Measurements from ENCODE around the gene TPCN2. TPM values are rescaled to one million over a fixed set of nuclear protein-coding genes. Genes with fewer than 3 reads are reported as not detected.

The TPCN2 gene
- total RNA-seq, 1 experiment from 2014 or later = 15.2 TPM

DNA sequence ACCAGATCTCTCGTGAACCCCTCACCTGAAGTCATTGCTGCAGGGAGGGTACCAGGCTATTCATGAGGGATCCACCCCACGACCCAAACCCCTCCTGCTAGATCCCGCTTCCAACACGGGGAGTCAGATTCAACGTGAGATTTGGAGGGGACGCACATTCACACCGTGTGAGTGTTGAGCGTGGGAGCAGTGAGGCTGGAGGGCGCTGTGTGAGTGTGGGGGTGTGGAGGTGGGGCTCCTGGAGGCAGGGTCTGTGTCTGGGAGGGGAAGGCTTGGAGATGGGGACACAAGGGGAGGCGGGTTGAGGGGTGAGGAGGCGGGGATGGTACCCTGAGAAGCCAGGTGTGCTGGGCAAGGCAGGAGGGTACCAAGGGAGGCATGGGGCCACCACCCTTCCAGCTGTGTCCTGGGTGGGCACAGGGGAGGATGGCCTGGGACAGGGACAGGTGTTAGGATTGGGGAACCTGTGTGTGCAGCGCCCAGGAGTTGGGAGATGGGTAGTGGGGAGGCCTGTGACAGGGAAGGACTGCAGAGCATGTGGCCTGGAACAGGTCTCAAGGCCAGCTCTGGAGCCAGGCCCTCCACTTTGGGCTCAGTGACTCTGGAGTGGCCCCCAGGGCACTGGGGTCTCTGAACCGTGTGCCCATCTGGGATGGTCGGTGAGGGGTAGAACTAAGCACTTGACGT is 13.6 kb downstream of the TPCN2 start:
- Histone ChIP-seq H3K4me1 (ENCODE audit: control insufficient read depth in 1 of 2, insufficient read depth in 2 of 2, low read length in 2 of 2) (no peaks in the 10 kb centered on the region), H3K9ac (ENCODE audit: low read length) (no peak overlapping the region), H3K27me3 (ENCODE audit: insufficient read depth, low read length) (no peaks in the 10 kb centered on the region), H3K4me3 (replicated peaks in 1 of 2; ENCODE audit: low read depth in 1 of 2, low read length in 2 of 2) (no peak overlapping the region), H3K79me2 (ENCODE audit: insufficient read depth, low read length) (no peaks in the 10 kb centered on the region), H2AFZ (ENCODE audit: low read depth, low read length, poor library complexity, severe bottlenecking) (no peak overlapping the region), H3K9me3 (ENCODE audit: control insufficient read depth in 1 of 2, insufficient read depth in 1 of 2, low read depth in 1 of 2, low read length in 2 of 2) (no peaks in the 10 kb centered on the region), H3K27ac (ENCODE audit: low read depth, low read length) (no peak overlapping the region), H4K20me1 (ENCODE audit: insufficient read depth) (no peaks in the 10 kb centered on the region), H3K4me2 (ENCODE audit: low read length) (no peak overlapping the region), H3K9me2 (ENCODE audit: insufficient read depth) (no peaks in the 10 kb centered on the region), H3K36me3 (ENCODE audit: control insufficient read depth in 1 of 2, insufficient read depth in 2 of 2, low read length in 2 of 2) (no peaks in the 10 kb centered on the region; a peak in 1 of 4 replicates)
- CTCF ChIA-PET = no interaction called here
- no TSS peak for BruUV-seq (replicated peaks)
- TF ChIP-seq, protein P1, sequence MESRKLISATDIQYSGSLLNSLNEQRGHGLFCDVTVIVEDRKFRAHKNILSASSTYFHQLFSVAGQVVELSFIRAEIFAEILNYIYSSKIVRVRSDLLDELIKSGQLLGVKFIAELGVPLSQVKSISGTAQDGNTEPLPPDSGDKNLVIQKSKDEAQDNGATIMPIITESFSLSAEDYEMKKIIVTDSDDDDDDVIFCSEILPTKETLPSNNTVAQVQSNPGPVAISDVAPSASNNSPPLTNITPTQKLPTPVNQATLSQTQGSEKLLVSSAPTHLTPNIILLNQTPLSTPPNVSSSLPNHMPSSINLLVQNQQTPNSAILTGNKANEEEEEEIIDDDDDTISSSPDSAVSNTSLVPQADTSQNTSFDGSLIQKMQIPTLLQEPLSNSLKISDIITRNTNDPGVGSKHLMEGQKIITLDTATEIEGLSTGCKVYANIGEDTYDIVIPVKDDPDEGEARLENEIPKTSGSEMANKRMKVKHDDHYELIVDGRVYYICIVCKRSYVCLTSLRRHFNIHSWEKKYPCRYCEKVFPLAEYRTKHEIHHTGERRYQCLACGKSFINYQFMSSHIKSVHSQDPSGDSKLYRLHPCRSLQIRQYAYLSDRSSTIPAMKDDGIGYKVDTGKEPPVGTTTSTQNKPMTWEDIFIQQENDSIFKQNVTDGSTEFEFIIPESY (IDR thresholded peaks at IDR 0.05; ENCODE audit: extremely low read depth, insufficient replicate concordance, low read length) = no peak
- TF ChIP-seq POLR2A (IDR thresholded peaks at IDR 0.05; ENCODE audit: borderline replicate concordance, extremely low read depth, insufficient read depth, insufficient read length) (no peak), CEBPB (IDR thresholded peaks at IDR 0.05; ENCODE audit: low read depth) (no peak), POLR2AphosphoS5 (IDR thresholded peaks at IDR 0.05; ENCODE audit: low read depth, low read length) (no peak)
- TF ChIP-seq, protein P2, sequence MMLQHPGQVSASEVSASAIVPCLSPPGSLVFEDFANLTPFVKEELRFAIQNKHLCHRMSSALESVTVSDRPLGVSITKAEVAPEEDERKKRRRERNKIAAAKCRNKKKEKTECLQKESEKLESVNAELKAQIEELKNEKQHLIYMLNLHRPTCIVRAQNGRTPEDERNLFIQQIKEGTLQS (IDR thresholded peaks at IDR 0.05) = no peak
- ATAC-seq = no peak
- DNase-seq (ENCODE audit: low read depth, low spot score) = no peak
- intact Hi-C loops (cut with micrococcal nuclease) = no loop called here
- POLR2A ChIA-PET = no interaction called here
- RAD21 ChIA-PET (ENCODE audit: low non-redundant PET in 1 of 2, low total read pairs in 2 of 2, uncharacterized antibody in 2 of 2, unreplicated experiment in 2 of 2) = no interaction called here
